ENCODE measurements around the gene SIGLEC10. TPM values are rescaled to one million over a fixed set of nuclear protein-coding genes. Genes with fewer than 3 reads are reported as not detected.
"Not testable (repeated sequence)": the region's sequence is repeated elsewhere in the genome, so short reads cannot be mapped to it uniquely, and the experiment has no call there.

The SIGLEC10 gene
- total RNA-seq, 1 experiment from 2014 or later: not detected

DNA sequence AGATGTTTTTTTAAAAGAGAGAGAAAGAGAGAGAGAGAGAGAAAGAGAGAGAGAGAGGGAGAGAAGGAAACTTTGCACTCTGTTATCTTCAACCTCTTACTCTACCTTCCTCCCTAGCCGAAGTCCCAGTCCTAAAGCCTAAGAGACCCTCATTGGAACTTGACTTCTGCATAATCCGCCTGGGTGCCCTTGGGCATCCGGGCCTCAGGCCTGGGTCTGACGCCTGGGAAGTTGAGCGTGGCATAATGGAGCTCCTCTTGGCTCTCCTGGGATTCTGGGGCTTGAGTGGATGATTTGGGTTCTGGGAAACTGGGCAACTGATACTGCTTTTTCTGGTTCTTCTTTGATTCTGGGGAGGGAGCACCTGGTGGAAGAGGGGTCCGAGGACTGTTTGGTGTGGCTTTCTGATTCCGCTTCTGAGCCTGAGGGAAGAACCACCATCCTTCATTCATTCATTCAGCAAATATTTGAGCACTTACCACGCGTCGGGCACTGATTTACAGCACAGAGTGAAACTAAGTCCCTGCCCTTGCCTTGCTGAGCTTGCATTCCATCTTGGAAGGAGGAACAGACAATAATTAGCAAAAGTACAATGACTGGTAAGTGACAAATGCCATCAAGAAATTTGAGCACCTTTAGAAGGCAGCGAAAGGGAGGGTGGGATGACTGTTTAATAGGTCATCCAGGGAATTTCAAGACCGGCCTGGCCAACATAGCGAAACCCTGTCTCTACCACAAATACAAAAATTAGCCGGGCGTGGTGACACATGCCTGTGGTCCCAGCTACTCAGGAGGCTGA, 6.3 kb downstream of the SIGLEC10 start:
- no peaks in the 10 kb centered on the region for H3K36me3 Mint-ChIP-seq (ENCODE audit: insufficient read depth, unreplicated experiment)
- no peak overlapping the region for H3K27ac Mint-ChIP-seq (ENCODE audit: unreplicated experiment)
- H3K27me3 Mint-ChIP-seq (ENCODE audit: insufficient read depth, unreplicated experiment): peaks cover 10% of the 10 kb centered on the region
- ChIA-PET CTCF (no interaction called here), POLR2A (no interaction called here)
- no peaks in the 10 kb centered on the region for H3K4me1 ChIP-seq
- TF ChIP-seq, protein P1, sequence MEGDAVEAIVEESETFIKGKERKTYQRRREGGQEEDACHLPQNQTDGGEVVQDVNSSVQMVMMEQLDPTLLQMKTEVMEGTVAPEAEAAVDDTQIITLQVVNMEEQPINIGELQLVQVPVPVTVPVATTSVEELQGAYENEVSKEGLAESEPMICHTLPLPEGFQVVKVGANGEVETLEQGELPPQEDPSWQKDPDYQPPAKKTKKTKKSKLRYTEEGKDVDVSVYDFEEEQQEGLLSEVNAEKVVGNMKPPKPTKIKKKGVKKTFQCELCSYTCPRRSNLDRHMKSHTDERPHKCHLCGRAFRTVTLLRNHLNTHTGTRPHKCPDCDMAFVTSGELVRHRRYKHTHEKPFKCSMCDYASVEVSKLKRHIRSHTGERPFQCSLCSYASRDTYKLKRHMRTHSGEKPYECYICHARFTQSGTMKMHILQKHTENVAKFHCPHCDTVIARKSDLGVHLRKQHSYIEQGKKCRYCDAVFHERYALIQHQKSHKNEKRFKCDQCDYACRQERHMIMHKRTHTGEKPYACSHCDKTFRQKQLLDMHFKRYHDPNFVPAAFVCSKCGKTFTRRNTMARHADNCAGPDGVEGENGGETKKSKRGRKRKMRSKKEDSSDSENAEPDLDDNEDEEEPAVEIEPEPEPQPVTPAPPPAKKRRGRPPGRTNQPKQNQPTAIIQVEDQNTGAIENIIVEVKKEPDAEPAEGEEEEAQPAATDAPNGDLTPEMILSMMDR (IDR thresholded peaks at IDR 0.05; ENCODE audit: insufficient read depth in 1 of 2, low read depth in 1 of 2, low read length in 1 of 2, severe bottlenecking in 1 of 2, unreplicated experiment in 1 of 2): no peak
- no peaks in the 10 kb centered on the region for H3K9me3 Mint-ChIP-seq (ENCODE audit: unreplicated experiment)
- no peaks in the 10 kb centered on the region for H3K9me3 ChIP-seq
- DNase-seq: no peak
- H3K4me3 Mint-ChIP-seq (ENCODE audit: unreplicated experiment): no peak overlapping the region
- H3K36me3 ChIP-seq (ENCODE audit: control insufficient read depth, insufficient read depth, low read length): no peaks in the 10 kb centered on the region
- no peaks in the 10 kb centered on the region for H3K4me1 Mint-ChIP-seq (ENCODE audit: low read depth, unreplicated experiment)
- no peaks in the 10 kb centered on the region for H3K27me3 ChIP-seq (replicated peaks; ENCODE audit: control insufficient read depth, insufficient read depth, low read length)
- H3K4me3 ChIP-seq (ENCODE audit: low read depth, low read length): no peak overlapping the region
- no TSS peak for BruUV-seq (replicated peaks)
- intact Hi-C loops (cut with micrococcal nuclease; ENCODE audit: unreplicated experiment): no loop called here

DNA sequence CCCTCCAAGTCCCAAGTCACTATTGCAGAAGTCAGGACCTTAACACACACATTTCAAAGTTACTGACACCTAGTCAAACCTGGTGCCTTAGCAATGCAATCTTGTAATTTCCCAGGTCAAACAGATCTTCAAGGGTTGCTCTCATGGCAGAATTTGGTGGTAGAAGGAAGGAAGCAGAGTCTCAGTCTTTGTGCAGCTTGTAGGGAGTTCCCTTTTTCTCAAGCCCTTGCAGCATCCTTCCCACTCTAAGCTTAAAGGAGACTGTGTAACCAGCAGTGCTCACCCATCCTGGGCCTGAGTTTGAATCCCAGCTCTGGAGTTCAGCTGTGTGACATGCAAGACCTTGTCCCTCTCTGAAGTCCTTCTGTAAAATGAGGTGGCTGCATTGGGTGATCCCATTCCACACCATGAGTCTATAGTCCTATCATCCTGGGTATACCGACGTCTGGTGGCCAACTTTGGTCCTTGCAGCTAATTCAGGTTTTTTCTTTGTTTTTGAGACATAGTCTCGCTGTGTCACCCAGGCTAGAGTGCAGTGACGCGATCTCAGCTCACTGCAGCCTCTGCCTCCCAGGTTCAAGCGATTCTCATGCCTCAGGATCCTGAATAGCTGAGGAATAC, 9.8 kb downstream of the SIGLEC10 start:
- intact Hi-C loops (cut with micrococcal nuclease; ENCODE audit: unreplicated experiment): loop anchor here (1.0 kb wide), 1 partner anchor 68 kb away; no protein-coding TSS in a partner anchor

GRCh38 chr19:51402117-51402516, 15.3 kb downstream of the SIGLEC10 start:
- H3K4me3 ChIP-seq (ENCODE audit: low read depth, low read length): no peak overlapping the region
- ChIA-PET CTCF (interaction anchor here (1.1 kb wide), 1 partner anchor 8 kb away, joined by 3 read pairs; no protein-coding TSS in a partner anchor), POLR2A (no interaction called here)
- intact Hi-C loops (cut with micrococcal nuclease; ENCODE audit: unreplicated experiment): no loop called here
- Mint-ChIP-seq H3K27ac (ENCODE audit: unreplicated experiment) (no peak overlapping the region), H3K4me1 (ENCODE audit: low read depth, unreplicated experiment) (no peaks in the 10 kb centered on the region), H3K27me3 (ENCODE audit: insufficient read depth, unreplicated experiment) (no peaks in the 10 kb centered on the region), H3K4me3 (ENCODE audit: unreplicated experiment) (no peak overlapping the region), H3K36me3 (ENCODE audit: insufficient read depth, unreplicated experiment) (peaks cover 6% of the 10 kb centered on the region), H3K9me3 (ENCODE audit: unreplicated experiment) (peaks cover 28% of the 10 kb centered on the region)
- peaks cover 11% of the 10 kb centered on the region for H3K9me3 ChIP-seq
- no peaks in the 10 kb centered on the region for H3K36me3 ChIP-seq (ENCODE audit: control insufficient read depth, insufficient read depth, low read length)
- no peaks in the 10 kb centered on the region for H3K27me3 ChIP-seq (replicated peaks; ENCODE audit: control insufficient read depth, insufficient read depth, low read length)
- DNase-seq: no peak
- TF ChIP-seq, protein P1 (IDR thresholded peaks at IDR 0.05; ENCODE audit: insufficient read depth in 1 of 2, low read depth in 1 of 2, low read length in 1 of 2, severe bottlenecking in 1 of 2, unreplicated experiment in 1 of 2): no peak
- H3K4me1 ChIP-seq: no peaks in the 10 kb centered on the region
- no TSS peak for BruUV-seq (replicated peaks)

More for the DNA sequence above, 9.8 kb downstream of the SIGLEC10 start:
- ChIA-PET CTCF (interaction anchor here (0.9 to 1.9 kb wide), 7 partner anchors 11 to 71 kb away, joined by 3 to 20 read pairs (median 4); partner anchors contain the start of gene VSIG10L), POLR2A (interaction anchor here (1.1 kb wide), 1 partner anchor 53 kb away, joined by 3 read pairs; no protein-coding TSS in a partner anchor)
- TF ChIP-seq, protein P1 (IDR thresholded peaks at IDR 0.05; ENCODE audit: insufficient read depth in 1 of 2, low read depth in 1 of 2, low read length in 1 of 2, severe bottlenecking in 1 of 2, unreplicated experiment in 1 of 2): peak; percentile 71 to 73
- DNase-seq: peak; percentile 55 to 67
- Histone ChIP-seq H3K9me3 (peaks cover 4% of the 10 kb centered on the region), H3K4me1 (no peaks in the 10 kb centered on the region), H3K36me3 (ENCODE audit: control insufficient read depth, insufficient read depth, low read length) (no peaks in the 10 kb centered on the region), H3K27me3 (replicated peaks; ENCODE audit: control insufficient read depth, insufficient read depth, low read length) (no peaks in the 10 kb centered on the region), H3K4me3 (ENCODE audit: low read depth, low read length) (no peak overlapping the region)
- Mint-ChIP-seq H3K9me3 (ENCODE audit: unreplicated experiment) (peaks cover 14% of the 10 kb centered on the region), H3K4me1 (ENCODE audit: low read depth, unreplicated experiment) (no peaks in the 10 kb centered on the region), H3K27me3 (ENCODE audit: insufficient read depth, unreplicated experiment) (peaks cover 3% of the 10 kb centered on the region), H3K36me3 (ENCODE audit: insufficient read depth, unreplicated experiment) (peaks cover 6% of the 10 kb centered on the region), H3K27ac (ENCODE audit: unreplicated experiment) (no peak overlapping the region), H3K4me3 (ENCODE audit: unreplicated experiment) (no peak overlapping the region)
- BruUV-seq (replicated peaks): no TSS peak

DNA sequence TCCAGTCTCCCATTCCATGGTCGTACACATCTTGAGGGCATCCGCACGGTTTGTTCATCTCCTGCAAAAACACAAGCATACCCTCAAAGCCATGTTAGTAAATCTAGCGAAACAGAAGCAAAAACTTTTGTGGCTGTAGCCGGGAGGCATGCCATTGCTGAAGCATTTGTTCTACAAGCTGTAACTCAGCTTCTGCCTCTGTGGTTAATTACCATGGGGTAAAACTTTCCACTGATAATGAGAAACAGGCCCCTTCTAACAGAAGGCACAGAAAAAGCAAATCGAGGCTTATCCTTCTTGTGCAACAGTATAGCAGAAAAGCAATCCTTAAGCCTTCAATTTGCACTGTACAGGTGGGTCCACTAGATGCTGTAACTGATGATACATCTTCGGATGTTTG, 17.5 kb downstream of the SIGLEC10 start:
- BruUV-seq (replicated peaks); H3K27me3 Mint-ChIP-seq (ENCODE audit: insufficient read depth, unreplicated experiment); intact Hi-C loops (cut with micrococcal nuclease; ENCODE audit: unreplicated experiment); H3K9me3 ChIP-seq; H3K4me3 Mint-ChIP-seq (ENCODE audit: unreplicated experiment); POLR2A ChIA-PET; H3K27me3 ChIP-seq (replicated peaks; ENCODE audit: control insufficient read depth, insufficient read depth, low read length); H3K4me1 ChIP-seq; H3K4me1 Mint-ChIP-seq (ENCODE audit: low read depth, unreplicated experiment); H3K27ac Mint-ChIP-seq (ENCODE audit: unreplicated experiment); H3K36me3 Mint-ChIP-seq (ENCODE audit: insufficient read depth, unreplicated experiment); H3K4me3 ChIP-seq (ENCODE audit: low read depth, low read length); H3K36me3 ChIP-seq (ENCODE audit: control insufficient read depth, insufficient read depth, low read length); DNase-seq: not testable (repeated sequence)
- CTCF ChIA-PET: interaction anchor here (0.7 kb wide), 1 partner anchor 257 kb away, joined by 4 read pairs; no protein-coding TSS in a partner anchor
- peaks cover 28% of the 10 kb centered on the region for H3K9me3 Mint-ChIP-seq (ENCODE audit: unreplicated experiment)
